Measurements from ENCODE around the gene APPBP2.

DNA sequence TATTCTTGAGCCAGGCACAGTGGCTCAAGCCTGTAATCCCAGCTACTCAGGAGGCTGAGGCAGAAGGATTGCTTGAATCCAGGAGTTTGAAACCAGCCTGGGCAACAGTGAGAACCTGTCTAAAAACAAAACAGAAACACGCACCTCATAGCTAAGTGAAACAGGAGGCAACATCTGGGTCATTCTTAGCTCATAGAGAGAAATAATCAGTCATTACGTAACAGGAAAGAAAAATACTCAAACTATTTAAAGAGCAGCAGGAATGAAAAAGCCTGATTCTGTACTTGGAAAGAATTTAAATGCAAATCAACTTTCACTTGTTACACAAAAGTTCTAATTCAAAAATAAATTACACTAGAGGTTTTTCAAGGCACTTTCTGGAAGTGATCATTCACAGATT, 86.5 kb downstream of the APPBP2 start:
- no peak for TF ChIP-seq POLR2A (IDR thresholded peaks at IDR 0.05)
- TF ChIP-seq, protein P1, sequence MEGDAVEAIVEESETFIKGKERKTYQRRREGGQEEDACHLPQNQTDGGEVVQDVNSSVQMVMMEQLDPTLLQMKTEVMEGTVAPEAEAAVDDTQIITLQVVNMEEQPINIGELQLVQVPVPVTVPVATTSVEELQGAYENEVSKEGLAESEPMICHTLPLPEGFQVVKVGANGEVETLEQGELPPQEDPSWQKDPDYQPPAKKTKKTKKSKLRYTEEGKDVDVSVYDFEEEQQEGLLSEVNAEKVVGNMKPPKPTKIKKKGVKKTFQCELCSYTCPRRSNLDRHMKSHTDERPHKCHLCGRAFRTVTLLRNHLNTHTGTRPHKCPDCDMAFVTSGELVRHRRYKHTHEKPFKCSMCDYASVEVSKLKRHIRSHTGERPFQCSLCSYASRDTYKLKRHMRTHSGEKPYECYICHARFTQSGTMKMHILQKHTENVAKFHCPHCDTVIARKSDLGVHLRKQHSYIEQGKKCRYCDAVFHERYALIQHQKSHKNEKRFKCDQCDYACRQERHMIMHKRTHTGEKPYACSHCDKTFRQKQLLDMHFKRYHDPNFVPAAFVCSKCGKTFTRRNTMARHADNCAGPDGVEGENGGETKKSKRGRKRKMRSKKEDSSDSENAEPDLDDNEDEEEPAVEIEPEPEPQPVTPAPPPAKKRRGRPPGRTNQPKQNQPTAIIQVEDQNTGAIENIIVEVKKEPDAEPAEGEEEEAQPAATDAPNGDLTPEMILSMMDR (IDR thresholded peaks at IDR 0.05): no peak
